ENCODE results near the gene CLDN22. TPM values are rescaled to one million over a fixed set of nuclear protein-coding genes. Genes with fewer than 3 reads are reported as not detected.

CLDN22 gene
- total RNA-seq, 1 donor from 2014 or later: not detected

DNA sequence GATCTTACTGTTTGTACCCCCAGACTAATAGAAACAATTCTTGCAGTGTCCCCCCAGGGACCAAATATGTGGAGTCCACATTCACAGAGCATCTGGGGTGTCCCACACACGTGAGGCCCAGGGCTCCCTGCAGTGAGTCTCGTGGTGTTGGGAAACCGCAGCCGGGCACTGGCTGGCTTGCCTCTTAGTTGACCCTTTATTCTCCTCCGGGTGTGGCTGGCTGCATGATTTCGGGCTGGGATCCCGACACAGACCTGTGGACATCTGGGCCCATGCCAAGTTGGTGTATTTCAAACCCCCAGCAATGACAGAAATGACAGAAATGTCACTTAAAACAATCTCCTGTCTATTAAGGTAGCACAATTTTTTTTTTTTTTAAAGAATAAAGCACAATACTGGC is 17.8 kb upstream of the CLDN22 start:
- Histone ChIP-seq H3K4me1 (peaks cover 4% of the 10 kb centered on the region), H3K27ac (no peak overlapping the region), H3K36me3 (no peaks in the 10 kb centered on the region), H3K9me3 (no peaks in the 10 kb centered on the region), H3K27me3 (ENCODE audit: low read depth) (no peaks in the 10 kb centered on the region), H3K4me3 (no peak overlapping the region)
- TF ChIP-seq CTCF (IDR thresholded peaks at IDR 0.05): no peak
- no peak for ATAC-seq
- no peak for DNase-seq
- intact Hi-C loops (cut with DNase I): no loop called here

DNA sequence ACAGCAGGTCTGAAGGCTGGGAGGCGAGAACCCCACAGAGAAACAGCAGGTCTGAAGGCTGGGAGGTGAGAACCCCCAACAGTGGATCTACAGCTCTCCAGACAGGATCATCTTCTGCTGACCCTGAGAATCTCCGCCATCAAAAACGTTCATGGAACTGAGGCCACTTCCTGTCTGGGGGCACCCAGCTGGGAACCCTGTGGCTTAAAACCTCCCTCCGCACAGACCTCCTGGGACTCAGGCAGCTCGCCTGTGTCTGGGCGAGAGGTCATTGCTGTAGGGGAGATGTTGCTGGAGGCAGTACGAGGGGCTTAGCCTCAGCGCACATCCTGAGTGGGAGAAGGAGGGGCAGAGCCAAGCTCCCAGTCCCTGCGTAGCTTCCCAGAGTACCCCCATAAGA is 17.3 kb upstream of the CLDN22 start:
- DNase-seq (no peak), ATAC-seq (no peak)
- no peak for TF ChIP-seq CTCF (IDR thresholded peaks at IDR 0.05)
- no peaks in the 10 kb centered on the region for H3K36me3 ChIP-seq
- H3K27me3 ChIP-seq (ENCODE audit: low read depth): no peaks in the 10 kb centered on the region
- no peak overlapping the region for H3K4me3 ChIP-seq
- no peaks in the 10 kb centered on the region for H3K9me3 ChIP-seq
- no peak overlapping the region for H3K27ac ChIP-seq
- H3K4me1 ChIP-seq: no peaks in the 10 kb centered on the region
- intact Hi-C loops (cut with DNase I): no loop called here

DNA sequence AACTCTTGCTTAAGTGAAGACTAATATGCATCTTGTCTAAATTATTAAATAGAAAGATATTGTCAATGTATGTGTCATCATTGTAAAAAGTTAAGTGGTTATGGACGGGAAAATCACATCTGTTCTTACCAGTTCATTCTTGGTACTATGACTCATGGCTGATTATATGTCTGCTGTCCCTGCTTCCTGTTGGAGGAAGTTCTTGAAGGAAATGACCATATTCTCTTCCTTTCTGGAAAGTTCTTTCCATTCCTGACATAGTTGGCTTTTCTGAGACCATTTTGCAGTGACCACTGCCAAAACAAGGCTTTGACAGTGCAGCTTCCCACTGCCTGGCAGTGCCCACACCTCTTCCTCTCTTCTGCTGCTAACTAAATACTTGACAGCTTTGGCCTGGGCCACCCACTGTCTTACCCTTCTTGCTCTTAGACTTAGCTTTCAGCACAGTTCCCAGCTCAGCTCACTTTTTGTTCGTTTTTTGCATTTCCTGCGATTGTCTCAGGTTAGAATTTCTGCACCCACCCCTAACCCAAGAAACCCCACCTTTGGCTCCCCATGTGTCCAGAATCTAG is 15.4 kb upstream of the CLDN22 start:
- no peaks in the 10 kb centered on the region for H3K27me3 ChIP-seq (ENCODE audit: low read depth)

GRCh38 chr4:183333983-183334382 is 13.9 kb upstream of the CLDN22 start:
- ATAC-seq (no peak), DNase-seq (no peak)
- intact Hi-C loops (cut with DNase I): no loop called here
- Histone ChIP-seq H3K4me3 (no peak overlapping the region), H3K36me3 (no peaks in the 10 kb centered on the region), H3K27me3 (ENCODE audit: low read depth) (no peaks in the 10 kb centered on the region), H3K9me3 (no peaks in the 10 kb centered on the region), H3K27ac (no peak overlapping the region), H3K4me1 (no peaks in the 10 kb centered on the region)
- TF ChIP-seq CTCF (IDR thresholded peaks at IDR 0.05): no peak

More for the DNA sequence above, 15.4 kb upstream of the CLDN22 start:
- ATAC-seq (no peak), DNase-seq (no peak)
- Histone ChIP-seq H3K4me3 (no peak overlapping the region), H3K4me1 (no peaks in the 10 kb centered on the region), H3K27ac (no peak overlapping the region), H3K36me3 (no peaks in the 10 kb centered on the region), H3K9me3 (no peaks in the 10 kb centered on the region)
- intact Hi-C loops (cut with DNase I): no loop called here
- TF ChIP-seq CTCF (IDR thresholded peaks at IDR 0.05): no peak

- ATAC-seq: no peak
- intact Hi-C loops (cut with DNase I): no loop called here
- Histone ChIP-seq H3K4me1 (no peaks in the 10 kb centered on the region), H3K27me3 (ENCODE audit: low read depth) (no peaks in the 10 kb centered on the region), H3K36me3 (no peaks in the 10 kb centered on the region), H3K27ac (no peak overlapping the region), H3K9me3 (no peaks in the 10 kb centered on the region), H3K4me3 (no peak overlapping the region)
- DNase-seq: no peak
- TF ChIP-seq CTCF (IDR thresholded peaks at IDR 0.05): no peak
Observed at GRCh38 chr4:183333202-183333601, 13.1 kb upstream of the CLDN22 start.

GRCh38 chr4:183332447-183332846 is 12.4 kb upstream of the CLDN22 start:
- no peak for ATAC-seq
- no peak for DNase-seq
- no peak for TF ChIP-seq CTCF (IDR thresholded peaks at IDR 0.05)
- no peak overlapping the region for H3K27ac ChIP-seq
- no peaks in the 10 kb centered on the region for H3K4me1 ChIP-seq
- H3K27me3 ChIP-seq (ENCODE audit: low read depth): no peaks in the 10 kb centered on the region
- no peaks in the 10 kb centered on the region for H3K9me3 ChIP-seq
- H3K4me3 ChIP-seq: no peak overlapping the region
- no peaks in the 10 kb centered on the region for H3K36me3 ChIP-seq
- intact Hi-C loops (cut with DNase I): no loop called here

Measured in lower lobe of right lung (tissue), 2 donors.